ENCODE results near the gene TBC1D22B.
"Not testable (repeated sequence)": the region's sequence is repeated elsewhere in the genome, so short reads cannot be mapped to it uniquely, and the experiment has no call there.

The TBC1D22B gene

GRCh38 chr6:37265860-37266259, 8.3 kb downstream of the TBC1D22B start:
- DNase-seq (ENCODE audit: low spot score), result no peak

- no peak for DNase-seq (ENCODE audit: low spot score)
Observed at GRCh38 chr6:37269105-37269504, 11.5 kb downstream of the TBC1D22B start.

- no peak for DNase-seq (ENCODE audit: low spot score)
Observed at GRCh38 chr6:37272834-37273566, 15.4 kb downstream of the TBC1D22B start.

- no peak for DNase-seq (ENCODE audit: low spot score)
Observed at GRCh38 chr6:37273690-37274089, 16.1 kb downstream of the TBC1D22B start.

GRCh38 chr6:37275350-37275749, 17.8 kb downstream of the TBC1D22B start:
- no peak for DNase-seq (ENCODE audit: low spot score)

GRCh38 chr6:37277001-37277409, 19.4 kb downstream of the TBC1D22B start:
- no peak for DNase-seq (ENCODE audit: low spot score)

- DNase-seq (ENCODE audit: low spot score), result no peak
Observed at GRCh38 chr6:37279366-37280134, 22.0 kb downstream of the TBC1D22B start.

GRCh38 chr6:37280162-37280887, 22.8 kb downstream of the TBC1D22B start:
- DNase-seq (ENCODE audit: low spot score), result no peak

GRCh38 chr6:37282371-37282770, 24.8 kb downstream of the TBC1D22B start:
- no peak for DNase-seq (ENCODE audit: low spot score)

GRCh38 chr6:37283268-37283667, 25.7 kb downstream of the TBC1D22B start:
- no peak for DNase-seq (ENCODE audit: low spot score)

- no peak for DNase-seq (ENCODE audit: low spot score)
Observed at GRCh38 chr6:37283671-37284151, 26.1 kb downstream of the TBC1D22B start.

GRCh38 chr6:37284781-37285180, 27.2 kb downstream of the TBC1D22B start:
- no peak for DNase-seq (ENCODE audit: low spot score)

GRCh38 chr6:37285861-37286311, 28.3 kb downstream of the TBC1D22B start:
- no peak for DNase-seq (ENCODE audit: low spot score)

- no peak for DNase-seq (ENCODE audit: low spot score)
Observed at GRCh38 chr6:37287519-37288157, 30.1 kb downstream of the TBC1D22B start.

- no peak for DNase-seq (ENCODE audit: low spot score)
Observed at GRCh38 chr6:37288247-37288646, 30.7 kb downstream of the TBC1D22B start.

GRCh38 chr6:37289931-37290330, 32.4 kb downstream of the TBC1D22B start:
- no peak for DNase-seq (ENCODE audit: low spot score)

- no peak for DNase-seq (ENCODE audit: low spot score)
Observed at GRCh38 chr6:37293426-37293825, 35.9 kb downstream of the TBC1D22B start.

GRCh38 chr6:37297637-37298036, 40.1 kb downstream of the TBC1D22B start:
- DNase-seq (ENCODE audit: low spot score), result not testable (repeated sequence)

GRCh38 chr6:37298958-37299357, 41.4 kb downstream of the TBC1D22B start:
- no peak for DNase-seq (ENCODE audit: low spot score)

- DNase-seq (ENCODE audit: low spot score), result no peak
Observed at GRCh38 chr6:37299990-37300389, 42.4 kb downstream of the TBC1D22B start.

- no peak for DNase-seq (ENCODE audit: low spot score)
Observed at GRCh38 chr6:37302086-37302686, 44.6 kb downstream of the TBC1D22B start.

Measured in SW480 (cell line).